Right atrium auricular region (tissue), 2 donors: ENCODE measurements around the gene EPB41L5. TPM values are rescaled to one million over a fixed set of nuclear protein-coding genes. Genes with fewer than 3 reads are reported as not detected.
"Not testable (repeated sequence)": the region's sequence is repeated elsewhere in the genome, so short reads cannot be mapped to it uniquely, and the experiment has no call there.

Source experiments
- DNase-seq: peaks from one replicate; pipeline ENCODE4 v3.0.0-alpha.2; 2019; ENCODE audit warnings: low spot score
- H3K27ac ChIP-seq, 2 donors: fragments of 200-600 bp; sonication (generic); 1 replicate in 1 of 2; 2 replicates in 1 of 2; pipeline ENCODE4 v1.5.1; 2016 to 2019
- H3K27me3 ChIP-seq, 2 donors: fragments of 200-600 bp; sonication (generic); one replicate each; pipeline versions ENCODE4 v1.5.1 to v1.6.0; 2017 to 2019
- H3K36me3 ChIP-seq: fragments of 200-600 bp; sonication (generic); one replicate; pipeline ENCODE4 v1.5.1; 2016
- H3K4me1 ChIP-seq, 2 donors: fragments of 200-600 bp; sonication (generic); one replicate each; pipeline versions ENCODE4 v1.5.1 to v1.6.0; 2017 to 2019
- H3K4me3 ChIP-seq, 2 donors: fragments of 200-600 bp; sonication (generic); 1 replicate in 1 of 2; 2 replicates in 1 of 2; pipeline ENCODE4 v1.5.1; 2017 to 2019; ENCODE audit warnings: mild to moderate bottlenecking in 1 of 2, moderate library complexity in 1 of 2
- H3K9me3 ChIP-seq, 2 donors: fragments of 200-600 bp; sonication (generic); one replicate each; pipeline ENCODE4 v1.5.1; 2019
- total RNA-seq, 2 donors: library from RNA; depleted of rRNA; stranded (reverse); fragments of >200 nt; gene quantifications; one replicate each; pipeline ENCODE4 v1.1.0, GENCODE V29; 2016
- TF ChIP-seq, protein P1 (sequence below), 2 donors: fragments of 200-600 bp; sonication (generic); IDR thresholded peaks; one replicate each; pipeline ENCODE4 v1.5.1; 2019; ENCODE audit warnings: antibody characterized with exemption in 2 of 2

Gene EPB41L5
- total RNA-seq, 2 donors from 2014 or later = 7.9 to 15.4 TPM

DNA sequence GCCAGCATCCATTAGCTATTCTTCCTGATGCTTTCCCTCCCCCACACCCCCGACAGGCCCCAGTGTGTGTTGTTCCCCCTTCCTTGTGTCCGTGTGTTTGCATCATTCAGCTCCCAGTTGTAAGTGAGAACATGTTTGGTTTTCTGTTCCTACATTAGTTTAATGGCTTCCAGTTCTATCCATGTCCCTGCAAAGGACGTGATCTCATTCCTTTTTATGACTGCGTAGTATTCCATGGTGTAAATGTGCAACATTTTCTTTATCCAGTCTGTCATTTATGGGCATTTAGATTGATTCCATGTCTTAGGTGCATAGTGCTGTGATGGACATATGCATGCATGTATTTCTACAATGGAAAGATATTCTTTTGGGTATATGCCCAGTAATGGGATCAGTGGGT, 105.6 kb downstream of the EPB41L5 start:
- peaks cover 0 to 4% of the 10 kb centered on the region in 2 donors for H3K9me3 ChIP-seq
- DNase-seq = no peak
- H3K4me1 ChIP-seq = no peaks in the 10 kb centered on the region
- H3K4me3 ChIP-seq = no peak overlapping the region
- no peak overlapping the region for H3K27ac ChIP-seq
- H3K36me3 ChIP-seq = no peaks in the 10 kb centered on the region
- TF ChIP-seq, protein P1, sequence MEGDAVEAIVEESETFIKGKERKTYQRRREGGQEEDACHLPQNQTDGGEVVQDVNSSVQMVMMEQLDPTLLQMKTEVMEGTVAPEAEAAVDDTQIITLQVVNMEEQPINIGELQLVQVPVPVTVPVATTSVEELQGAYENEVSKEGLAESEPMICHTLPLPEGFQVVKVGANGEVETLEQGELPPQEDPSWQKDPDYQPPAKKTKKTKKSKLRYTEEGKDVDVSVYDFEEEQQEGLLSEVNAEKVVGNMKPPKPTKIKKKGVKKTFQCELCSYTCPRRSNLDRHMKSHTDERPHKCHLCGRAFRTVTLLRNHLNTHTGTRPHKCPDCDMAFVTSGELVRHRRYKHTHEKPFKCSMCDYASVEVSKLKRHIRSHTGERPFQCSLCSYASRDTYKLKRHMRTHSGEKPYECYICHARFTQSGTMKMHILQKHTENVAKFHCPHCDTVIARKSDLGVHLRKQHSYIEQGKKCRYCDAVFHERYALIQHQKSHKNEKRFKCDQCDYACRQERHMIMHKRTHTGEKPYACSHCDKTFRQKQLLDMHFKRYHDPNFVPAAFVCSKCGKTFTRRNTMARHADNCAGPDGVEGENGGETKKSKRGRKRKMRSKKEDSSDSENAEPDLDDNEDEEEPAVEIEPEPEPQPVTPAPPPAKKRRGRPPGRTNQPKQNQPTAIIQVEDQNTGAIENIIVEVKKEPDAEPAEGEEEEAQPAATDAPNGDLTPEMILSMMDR (IDR thresholded peaks at IDR 0.05) = no peak
- H3K27me3 ChIP-seq = no peaks in the 10 kb centered on the region

DNA sequence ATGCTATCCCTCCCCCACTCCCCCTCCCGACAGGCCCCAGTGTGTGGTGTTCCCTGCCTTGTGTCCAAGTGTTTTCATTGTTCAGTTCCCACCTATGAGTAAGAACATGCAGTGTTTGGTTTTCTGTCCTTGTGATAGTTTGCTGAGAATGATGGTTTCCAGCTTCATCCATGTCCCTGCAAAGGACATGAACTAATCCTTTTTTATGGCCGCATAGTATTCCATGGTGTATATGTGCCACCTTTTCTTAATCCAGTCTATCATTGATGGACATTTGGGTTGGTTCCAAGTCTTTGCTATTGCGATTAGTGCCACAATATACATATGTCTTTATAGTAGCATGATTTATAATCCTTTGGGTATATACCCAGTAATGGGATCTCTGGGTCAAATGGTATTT, 108.5 kb downstream of the EPB41L5 start:
- not testable (repeated sequence) for H3K27ac ChIP-seq, H3K36me3 ChIP-seq, H3K27me3 ChIP-seq, DNase-seq, H3K9me3 ChIP-seq, H3K4me1 ChIP-seq, H3K4me3 ChIP-seq

DNA sequence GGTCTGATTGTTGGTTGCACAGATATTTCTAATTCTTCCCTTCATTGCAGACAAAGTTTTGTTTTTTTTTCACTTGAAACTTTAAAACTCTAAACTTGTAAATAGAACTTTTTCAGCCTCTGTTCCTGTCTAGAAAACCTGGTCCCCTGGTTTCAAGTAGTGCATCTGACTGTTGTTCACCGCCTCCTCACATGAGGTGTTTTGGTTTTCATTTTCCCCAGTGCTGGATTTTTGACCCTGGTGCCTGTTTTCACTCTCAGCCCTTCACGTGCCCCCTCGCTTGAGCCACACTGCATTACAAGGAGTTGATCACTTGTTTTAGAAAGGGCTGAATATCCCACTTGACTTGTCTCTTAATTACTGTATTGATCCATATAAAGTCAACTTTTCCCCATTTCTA, 110.2 kb downstream of the EPB41L5 start:
- no peak overlapping the region for H3K4me3 ChIP-seq
- H3K36me3 ChIP-seq = no peaks in the 10 kb centered on the region
- H3K27me3 ChIP-seq = no peaks in the 10 kb centered on the region
- no peaks in the 10 kb centered on the region for H3K4me1 ChIP-seq
- H3K27ac ChIP-seq = no peak overlapping the region
- H3K9me3 ChIP-seq = peaks cover 0 to 4% of the 10 kb centered on the region in 2 donors
- TF ChIP-seq, protein P1 (IDR thresholded peaks at IDR 0.05) = no peak
- DNase-seq = no peak

DNA sequence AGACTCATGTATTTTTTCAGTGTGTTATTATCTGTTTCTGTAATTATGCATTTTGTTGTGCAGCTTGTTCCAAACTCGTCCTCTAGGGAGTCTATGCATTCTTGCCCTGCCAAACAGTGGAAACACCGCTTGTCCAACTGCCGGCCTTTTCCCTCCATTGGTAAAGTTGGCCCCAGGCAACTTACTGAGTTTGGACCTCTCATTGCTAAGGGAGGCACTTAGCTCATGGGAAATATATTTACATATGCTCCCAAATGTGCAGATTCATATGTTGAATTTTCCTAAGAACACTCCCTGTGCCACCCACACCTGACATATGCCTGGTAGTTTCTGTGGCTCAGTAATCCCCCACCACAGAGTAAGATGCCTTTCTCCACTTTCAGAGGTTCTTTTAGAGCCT, 112.3 kb downstream of the EPB41L5 start:
- no peaks in the 10 kb centered on the region for H3K36me3 ChIP-seq
- no peak overlapping the region for H3K27ac ChIP-seq
- H3K27me3 ChIP-seq = no peaks in the 10 kb centered on the region
- no peak overlapping the region for H3K4me3 ChIP-seq
- TF ChIP-seq, protein P1 (IDR thresholded peaks at IDR 0.05) = no peak
- H3K4me1 ChIP-seq = no peaks in the 10 kb centered on the region
- DNase-seq = no peak
- H3K9me3 ChIP-seq = peaks cover 0 to 4% of the 10 kb centered on the region in 2 donors

DNA sequence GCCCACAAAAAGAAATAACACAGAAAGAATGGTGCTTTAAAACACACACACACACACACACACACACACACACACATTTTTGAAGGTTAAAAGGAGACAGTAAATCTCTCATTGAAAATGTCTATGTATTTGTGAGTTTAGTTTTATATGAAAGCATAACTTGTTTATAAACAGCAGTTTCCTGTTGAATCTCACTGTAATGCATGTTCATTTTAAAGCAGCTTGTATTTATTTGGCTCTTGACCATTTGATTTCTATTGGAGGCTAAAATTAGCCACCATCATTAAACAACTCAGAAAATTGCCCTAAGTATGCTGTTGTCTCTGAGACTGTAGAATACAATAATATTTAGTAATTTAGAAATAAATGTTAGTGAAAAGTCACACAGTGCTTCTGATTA, 115.3 kb downstream of the EPB41L5 start:
- Histone ChIP-seq H3K36me3 (peaks cover 6% of the 10 kb centered on the region), H3K27me3 (no peaks in the 10 kb centered on the region), H3K27ac (no peak overlapping the region), H3K4me3 (no peak overlapping the region), H3K4me1 (no peaks in the 10 kb centered on the region), H3K9me3 (no peaks in the 10 kb centered on the region)
- TF ChIP-seq, protein P1 (IDR thresholded peaks at IDR 0.05) = no peak
- DNase-seq = no peak

DNA sequence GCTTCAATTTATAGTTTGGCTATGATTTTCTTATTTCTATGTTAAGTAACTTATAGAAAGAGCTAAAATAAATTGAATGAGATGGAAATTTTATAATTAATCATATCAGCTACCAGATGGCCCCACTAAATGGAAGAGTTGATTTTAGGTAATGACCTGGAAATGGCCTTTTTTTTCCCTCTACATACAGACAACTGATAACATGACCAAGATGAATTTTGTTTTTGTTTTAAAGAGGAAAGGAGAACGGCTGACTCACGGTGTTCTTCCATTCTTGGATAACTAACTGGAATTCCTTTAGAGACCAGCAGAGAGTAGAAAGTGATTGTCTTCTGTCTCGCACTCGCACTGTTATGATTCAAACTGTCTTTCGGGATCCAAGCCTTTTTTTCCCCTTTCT, 119.3 kb downstream of the EPB41L5 start:
- TF ChIP-seq, protein P1 (IDR thresholded peaks at IDR 0.05) = no peak
- no peak overlapping the region for H3K4me3 ChIP-seq
- H3K4me1 ChIP-seq = no peaks in the 10 kb centered on the region
- H3K36me3 ChIP-seq = peaks cover 23% of the 10 kb centered on the region
- no peaks in the 10 kb centered on the region for H3K27me3 ChIP-seq
- DNase-seq = no peak
- no peak overlapping the region for H3K27ac ChIP-seq
- H3K9me3 ChIP-seq = peaks cover 0 to 8% of the 10 kb centered on the region in 2 donors
